NCI-H82 (cell line): ENCODE data around the gene GPATCH1.
"Not testable (repeated sequence)": the region's sequence is repeated elsewhere in the genome, so short reads cannot be mapped to it uniquely, and the experiment has no call there.

ENCODE experiments used
- DNase-seq: peaks from one replicate; lab custom pipeline; 2025; lab: John Stamatoyannopoulos, UW

The GPATCH1 gene

GRCh38 chr19:33158365-33158764 is 77.4 kb downstream of the GPATCH1 start:
- no peak for DNase-seq

- DNase-seq: no peak
These were observed 78.2 kb downstream of the GPATCH1 start for GRCh38 chr19:33159149-33159548.

GRCh38 chr19:33159893-33160292 is 78.9 kb downstream of the GPATCH1 start:
- no peak for DNase-seq

GRCh38 chr19:33161201-33161600 is 80.2 kb downstream of the GPATCH1 start:
- DNase-seq: no peak

DNA sequence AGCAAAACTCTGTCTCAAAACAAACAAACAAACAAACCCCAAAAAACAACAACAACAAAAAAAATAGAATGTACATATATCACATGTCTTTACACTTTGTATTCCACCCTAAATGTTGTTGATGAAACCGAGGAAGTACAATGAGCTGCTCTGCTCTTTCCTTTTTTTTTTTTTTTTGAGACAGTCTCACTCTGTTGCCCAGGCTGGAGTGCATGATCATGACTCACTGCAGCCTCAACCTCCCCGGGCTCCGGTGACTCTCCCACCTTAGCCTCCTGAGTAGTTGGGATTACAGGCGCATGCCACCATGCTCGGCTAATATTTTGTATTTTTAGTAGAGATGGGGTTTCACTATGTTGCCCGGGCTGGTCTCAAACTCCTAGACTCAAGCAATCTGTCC is 82.5 kb downstream of the GPATCH1 start:
- no peak for DNase-seq

- DNase-seq: not testable (repeated sequence)
These were observed 85.1 kb downstream of the GPATCH1 start for GRCh38 chr19:33166037-33166436.

- DNase-seq: no peak
These were observed 86.5 kb downstream of the GPATCH1 start for GRCh38 chr19:33167438-33167837.

- no peak for DNase-seq
These were observed 87.5 kb downstream of the GPATCH1 start for GRCh38 chr19:33168528-33168927.

DNA sequence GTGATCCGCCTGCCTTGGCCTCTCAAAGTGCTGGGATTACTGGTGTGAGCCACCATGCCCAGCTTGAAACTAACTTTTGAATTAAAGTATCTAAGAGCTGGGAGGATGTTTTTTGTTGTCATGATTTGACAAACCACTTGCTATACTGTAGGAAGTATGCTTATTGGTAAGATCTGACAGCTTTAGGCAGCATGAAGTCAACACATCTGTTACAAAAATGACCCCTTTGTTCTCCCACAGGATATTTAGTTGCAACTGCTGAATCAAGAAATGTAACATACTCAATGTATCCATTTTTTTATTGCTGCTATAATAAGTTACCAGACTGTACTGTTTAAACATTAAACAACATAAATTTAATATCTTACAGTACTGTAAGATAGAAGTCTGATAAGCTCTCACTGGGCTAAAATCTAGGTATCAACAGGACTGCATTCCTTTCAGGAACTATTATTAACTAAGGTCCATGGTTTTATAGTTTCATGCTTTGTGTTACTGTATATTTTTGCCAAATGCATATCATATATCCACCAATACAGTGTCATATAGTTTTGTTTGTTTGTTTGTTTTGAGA is 90.3 kb downstream of the GPATCH1 start:
- DNase-seq: no peak

DNA sequence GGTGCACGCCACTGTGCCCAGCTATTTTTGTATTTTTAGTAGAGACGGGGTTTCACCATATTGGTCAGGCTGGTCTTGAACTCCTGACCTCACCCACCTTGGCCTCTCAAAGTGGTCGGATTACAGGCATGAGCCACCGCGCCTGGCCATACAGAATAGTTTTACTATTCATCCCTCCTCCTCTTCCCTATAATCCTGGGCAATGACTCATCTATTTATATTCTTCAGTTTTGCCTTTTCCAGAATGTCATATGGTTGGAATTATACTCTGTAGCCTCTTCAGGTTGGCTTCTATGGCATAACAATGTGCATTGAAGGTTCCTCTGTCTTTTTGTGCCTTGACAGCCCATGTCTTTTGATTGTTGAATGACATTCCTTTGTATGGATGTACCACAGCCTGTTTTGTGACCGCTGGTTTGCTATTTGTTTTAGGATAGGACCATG is 91.0 kb downstream of the GPATCH1 start:
- no peak for DNase-seq

GRCh38 chr19:33174186-33174585 is 93.2 kb downstream of the GPATCH1 start:
- DNase-seq: no peak

- no peak for DNase-seq
These were observed 94.3 kb downstream of the GPATCH1 start for GRCh38 chr19:33175156-33175782.

DNA sequence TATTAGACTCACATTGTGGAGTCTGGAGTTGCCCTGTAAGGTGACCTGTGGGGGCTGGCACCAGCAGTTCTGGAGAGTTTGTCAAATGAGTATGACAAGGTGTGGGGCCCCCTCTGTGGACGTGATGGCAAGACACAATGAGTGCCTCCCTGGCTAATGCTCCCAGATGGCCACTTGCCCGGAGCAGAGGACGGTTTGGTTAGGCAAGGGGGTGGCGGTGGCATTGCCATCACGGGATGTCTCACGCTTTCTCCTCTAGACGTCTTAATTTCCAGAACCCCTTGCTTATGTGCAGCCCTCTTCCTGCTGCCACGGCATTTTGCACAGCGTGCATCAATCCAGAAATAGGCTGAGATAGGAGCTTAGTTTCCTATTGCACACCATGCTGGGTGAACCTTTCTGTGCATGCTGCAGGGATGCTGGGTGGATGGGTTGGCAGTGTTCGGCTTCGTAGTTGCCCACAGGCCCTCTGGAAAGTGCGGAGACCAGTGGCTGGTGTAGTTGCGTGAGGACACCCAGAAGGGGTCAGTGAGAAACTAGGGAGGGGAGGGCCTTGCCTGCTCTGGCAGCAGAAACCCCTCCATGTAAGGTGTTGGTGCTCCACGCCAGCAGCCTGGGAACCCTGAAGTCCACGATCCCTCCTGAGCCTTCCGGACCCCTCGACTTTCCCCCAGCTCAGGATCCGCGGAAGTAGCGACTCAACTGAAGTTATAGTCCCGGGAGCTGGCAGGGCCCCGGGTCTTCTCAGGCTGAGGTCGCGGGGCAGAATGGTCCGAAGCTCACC is 95.1 kb downstream of the GPATCH1 start:
- DNase-seq: peak; percentile 57

DNA sequence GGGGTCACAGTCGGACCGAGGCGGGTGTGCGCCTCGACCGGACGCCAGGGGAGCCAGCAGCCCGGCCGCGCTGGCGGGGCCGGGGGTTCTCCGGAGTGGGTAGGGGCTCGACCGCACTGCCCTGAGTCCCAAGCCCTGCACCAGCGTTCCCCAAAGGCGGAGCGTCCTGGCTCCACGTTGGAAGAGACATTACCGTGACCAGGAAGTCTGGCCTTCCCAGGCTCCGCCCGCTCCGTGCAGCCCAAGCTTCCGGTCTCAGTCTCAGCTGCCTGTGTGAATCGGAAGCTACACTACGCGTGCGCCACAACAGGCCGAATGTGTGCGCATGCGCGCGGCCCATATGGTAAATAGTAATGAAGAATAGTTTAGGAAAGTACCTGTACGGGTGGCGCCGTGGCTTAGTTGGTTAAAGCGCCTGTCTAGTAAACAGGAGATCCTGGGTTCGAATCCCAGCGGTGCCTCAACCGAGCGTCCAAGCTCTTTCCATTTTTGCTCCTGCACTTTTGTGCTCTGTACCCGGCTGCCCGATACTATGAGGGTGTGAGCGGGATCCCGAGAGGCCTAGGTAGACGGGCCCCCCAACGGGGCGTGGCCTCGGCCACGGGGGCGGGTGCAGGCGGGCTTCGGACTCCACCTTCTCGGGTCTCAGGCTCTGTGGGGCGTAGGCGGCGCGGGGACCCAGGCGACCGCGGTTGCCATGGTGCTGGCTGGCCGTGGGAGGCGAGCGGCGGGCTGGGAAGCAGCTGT is 95.9 kb downstream of the GPATCH1 start:
- DNase-seq: peak; percentile 100

DNA sequence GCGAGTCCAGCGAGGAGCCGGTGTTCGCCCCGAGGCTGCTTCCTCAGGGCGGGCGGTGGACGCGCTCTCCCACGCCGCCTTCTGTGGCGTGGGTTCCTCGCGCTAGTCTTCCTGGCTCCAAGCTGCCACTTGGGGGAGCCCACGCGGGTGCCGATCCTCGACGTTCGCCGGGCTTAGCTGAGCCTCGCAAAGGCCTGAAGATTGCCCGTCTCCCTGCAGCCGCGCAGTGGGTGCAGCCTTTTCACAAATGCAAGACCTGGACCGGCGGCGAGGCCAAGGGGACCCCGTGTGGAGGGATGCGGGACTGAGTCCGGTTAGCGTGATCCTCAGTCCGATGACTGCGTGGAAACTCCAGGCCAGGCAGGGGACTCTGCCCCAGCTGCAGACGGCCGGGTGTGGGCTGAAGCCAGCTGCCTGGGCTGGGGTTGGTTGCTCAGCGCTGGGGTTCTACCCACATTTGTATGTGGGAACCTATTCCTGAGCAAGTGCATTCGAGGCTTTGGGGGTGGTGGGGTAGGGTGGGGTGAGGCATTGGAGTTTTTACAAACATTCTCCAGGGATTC is 96.5 kb downstream of the GPATCH1 start:
- DNase-seq: peak; percentile 83
